ENCODE data around the gene OCIAD1.
A peak's percentile ranks its signal among the peaks of the same experiment; 100 is the strongest.
"Not testable (repeated sequence)": the region's sequence is repeated elsewhere in the genome, so short reads cannot be mapped to it uniquely, and the experiment has no call there.

Gene OCIAD1, protein sequence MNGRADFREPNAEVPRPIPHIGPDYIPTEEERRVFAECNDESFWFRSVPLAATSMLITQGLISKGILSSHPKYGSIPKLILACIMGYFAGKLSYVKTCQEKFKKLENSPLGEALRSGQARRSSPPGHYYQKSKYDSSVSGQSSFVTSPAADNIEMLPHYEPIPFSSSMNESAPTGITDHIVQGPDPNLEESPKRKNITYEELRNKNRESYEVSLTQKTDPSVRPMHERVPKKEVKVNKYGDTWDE

DNA sequence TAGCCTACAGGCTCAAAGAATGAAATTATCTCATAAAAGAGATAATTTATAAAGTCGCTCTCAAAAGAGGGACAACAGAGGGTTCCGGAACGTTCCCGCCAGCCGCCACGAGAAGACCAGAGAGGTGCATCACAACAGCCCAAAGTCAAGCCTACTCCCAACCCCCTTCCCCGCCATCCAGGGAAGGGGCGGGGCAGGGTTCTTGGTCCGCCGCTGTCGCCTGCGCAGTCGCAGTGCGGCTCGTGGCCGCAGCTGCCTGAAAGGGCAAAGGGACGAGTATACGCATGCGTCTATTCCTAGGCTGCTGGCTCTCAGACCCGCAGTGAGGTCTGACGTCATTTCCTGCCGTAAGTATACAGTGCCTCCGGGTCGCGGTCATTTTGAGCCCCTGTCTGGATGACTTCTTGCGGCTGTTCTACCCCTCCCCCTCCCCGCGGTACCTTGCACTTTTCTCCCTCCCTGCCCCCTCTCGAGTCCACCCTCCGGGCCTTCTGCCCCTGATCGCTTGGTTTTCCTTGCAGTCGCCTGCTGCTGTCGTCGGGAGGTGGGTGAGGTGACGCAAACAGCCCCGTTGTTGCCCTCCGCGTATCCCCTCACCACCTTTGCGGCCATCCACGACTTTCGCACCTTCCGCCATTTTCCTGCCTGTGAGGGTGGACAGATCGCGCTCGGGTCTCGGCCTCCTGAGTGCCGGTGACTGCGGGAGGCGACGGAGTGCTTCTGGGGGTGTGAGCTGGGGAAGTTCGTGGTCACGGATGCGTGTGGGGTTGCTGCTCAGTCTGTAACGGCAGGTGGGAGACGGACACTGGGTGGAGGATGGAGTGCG lies at the start of gene OCIAD1:
Gene OCIAD1, plus strand, starts transcription at position 383 of the 826 bp plus-strand sequence. CDS start 1,537 bp downstream, outside the sequence.
- DNase-seq: peak; percentile 95

DNA sequence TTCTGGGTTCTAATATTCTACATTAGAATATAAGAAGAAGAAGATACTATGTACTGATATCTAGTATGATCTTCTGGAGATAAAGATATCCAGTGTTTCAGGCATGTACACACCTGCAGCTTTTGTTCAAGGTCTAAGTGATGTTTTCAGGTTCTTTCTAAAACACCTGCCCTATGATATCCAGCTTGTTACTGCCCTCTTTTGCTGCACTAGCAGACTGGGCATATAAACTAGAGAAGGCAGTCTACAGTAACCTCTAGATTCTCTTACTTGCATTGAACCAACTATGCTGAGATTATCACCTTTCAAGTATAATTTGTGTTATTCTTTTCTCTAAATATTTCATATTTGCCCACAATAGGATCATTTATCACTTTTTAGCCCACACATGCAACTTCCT lies 48.9 kb upstream of the OCIAD1 start:
- DNase-seq: no peak

DNA sequence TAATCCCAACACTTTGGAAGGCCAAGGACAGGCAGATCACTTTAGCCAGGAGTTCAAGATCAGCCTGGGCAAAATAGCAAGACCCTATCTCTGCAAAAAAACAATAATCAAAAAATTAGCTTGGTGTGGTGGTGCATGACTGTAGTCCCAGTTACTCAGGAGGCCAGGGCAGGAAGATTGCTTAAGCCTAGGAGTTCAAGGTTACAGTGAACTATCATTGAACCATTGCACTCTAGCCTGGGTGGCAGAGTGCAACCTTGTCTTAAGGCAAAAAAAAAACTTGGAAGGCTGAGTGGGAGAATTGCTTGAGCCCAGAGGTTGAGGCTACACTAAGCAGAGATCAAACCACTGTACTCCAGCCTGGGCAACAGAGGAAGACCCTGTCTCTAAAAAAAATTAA lies 45.6 kb upstream of the OCIAD1 start:
- no peak for DNase-seq

DNA sequence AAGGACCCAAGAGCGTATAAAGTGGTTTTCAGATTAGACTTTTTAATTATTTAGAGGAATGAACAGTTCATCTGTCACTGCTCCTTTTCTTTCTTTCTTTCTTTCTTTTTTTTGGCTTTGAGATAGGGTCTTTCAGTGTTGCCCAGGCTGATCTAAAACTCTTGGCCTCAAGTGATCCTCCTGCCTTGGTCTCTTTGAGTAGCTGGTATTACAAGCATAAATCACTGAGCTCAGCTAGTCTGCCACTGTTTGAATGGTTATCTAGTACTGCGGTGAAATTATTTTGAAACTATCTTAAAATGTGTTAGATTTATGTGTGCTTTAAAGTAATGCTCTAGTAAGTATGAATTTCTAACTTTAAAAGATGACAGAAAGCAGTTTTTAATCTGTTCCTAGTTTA lies 44.3 kb upstream of the OCIAD1 start:
- DNase-seq: no peak

DNA sequence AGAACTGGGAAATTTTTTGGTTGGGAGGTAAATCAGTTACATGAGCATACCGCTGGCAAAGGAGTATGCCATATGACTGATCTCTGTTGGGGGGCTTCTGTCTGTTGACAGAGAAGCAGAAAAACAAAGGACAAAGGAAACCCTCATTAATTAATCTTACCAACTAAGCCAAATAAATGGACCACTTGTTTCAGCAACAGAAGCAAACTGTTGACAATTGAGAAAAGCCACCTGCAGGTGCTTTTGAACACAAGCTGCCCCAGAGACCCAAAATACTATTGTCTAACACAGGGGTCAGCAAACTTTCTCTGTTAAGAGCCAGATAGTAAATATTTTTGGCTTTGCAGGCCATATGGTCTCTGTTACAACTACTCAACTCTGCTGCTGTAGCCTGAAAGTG lies 43.8 kb upstream of the OCIAD1 start:
- no peak for DNase-seq

DNA sequence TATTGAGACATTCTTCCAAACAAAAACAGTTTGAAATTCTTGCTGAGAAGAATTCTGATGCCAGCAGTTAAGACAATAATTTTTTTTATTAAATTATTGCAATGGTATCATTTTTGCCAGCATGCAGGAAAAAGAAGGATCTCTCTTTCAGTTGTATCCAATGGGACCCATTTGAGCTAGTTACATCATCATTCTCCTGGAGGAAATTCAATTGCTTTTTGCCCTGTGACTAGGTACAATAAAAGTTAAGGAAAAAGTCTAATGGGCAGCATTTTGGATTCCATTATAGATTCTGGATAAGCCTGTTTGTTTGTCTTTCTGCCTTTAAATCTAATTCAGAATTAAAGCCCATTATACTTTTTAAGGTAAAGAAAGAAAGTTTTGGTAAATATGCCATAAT lies 40.3 kb upstream of the OCIAD1 start:
- DNase-seq: no peak

DNA sequence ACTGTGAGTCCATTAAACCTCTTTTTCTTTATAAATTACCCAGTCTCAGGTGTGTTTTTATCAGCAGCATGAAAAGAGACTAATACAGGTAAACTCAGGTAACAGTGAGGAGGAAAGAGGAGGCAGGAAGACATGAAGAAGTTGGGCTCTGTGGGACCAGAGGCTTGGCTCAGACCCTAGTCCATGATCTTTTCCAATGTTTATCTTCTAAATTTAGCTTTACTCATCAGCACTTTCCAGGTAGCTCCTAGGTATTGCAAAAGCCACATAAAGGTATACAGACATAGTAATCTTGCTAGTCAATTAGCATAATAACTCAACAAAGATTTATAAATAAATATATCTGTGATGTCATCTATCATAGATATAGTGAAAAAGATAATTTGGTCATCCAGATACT lies 39.6 kb upstream of the OCIAD1 start:
- no peak for DNase-seq

DNA sequence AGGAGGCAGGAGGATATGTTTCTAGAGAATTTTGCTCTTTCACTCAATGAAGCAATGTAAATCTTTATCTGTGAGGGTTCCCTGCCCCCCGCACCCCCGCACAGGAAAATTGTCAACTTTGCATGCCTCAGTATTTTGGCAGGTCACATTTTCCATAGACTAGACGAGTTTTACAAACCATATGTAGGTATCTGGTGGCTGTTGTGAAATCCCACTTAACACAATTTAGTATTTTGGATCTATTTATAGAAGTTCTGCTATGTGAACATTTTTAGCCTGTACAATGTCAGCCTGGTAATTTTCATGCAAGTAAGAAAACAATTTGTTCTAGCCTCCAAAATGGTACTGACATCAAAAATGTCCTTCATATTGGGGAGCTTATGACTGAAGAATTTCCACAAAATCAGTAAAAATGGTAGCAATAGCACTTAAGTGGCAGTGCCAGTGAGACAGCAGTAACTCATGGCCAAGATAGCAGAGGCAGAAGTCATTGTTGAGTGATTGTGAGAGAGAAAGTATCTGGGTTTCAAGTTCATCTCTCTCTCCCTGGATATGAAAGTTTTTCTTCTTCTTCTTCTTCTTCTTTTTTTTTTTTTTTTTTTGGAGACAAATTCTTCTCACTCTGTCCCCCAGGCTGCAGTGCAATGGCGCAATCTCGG lies 38.4 kb upstream of the OCIAD1 start:
- DNase-seq: no peak

DNA sequence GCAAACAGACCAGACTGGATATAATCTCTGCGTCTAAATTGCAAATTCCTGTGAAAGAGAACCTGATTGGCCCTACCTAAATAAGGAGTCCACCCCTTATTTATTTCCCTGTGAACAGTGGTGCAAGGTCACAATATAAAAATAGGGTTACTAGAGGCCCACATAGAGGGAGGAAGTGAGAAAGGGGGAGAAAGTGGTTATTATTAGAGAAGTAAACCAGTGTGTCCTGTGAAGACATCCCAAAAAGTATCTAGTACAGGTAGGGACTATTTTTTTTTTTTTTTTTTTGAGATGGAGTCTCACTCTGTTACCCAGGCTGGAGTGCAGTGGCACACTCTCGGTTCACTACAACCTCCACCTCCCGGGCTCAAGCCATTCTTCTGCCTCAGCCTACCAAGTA lies 35.8 kb upstream of the OCIAD1 start:
- no peak for DNase-seq

DNA sequence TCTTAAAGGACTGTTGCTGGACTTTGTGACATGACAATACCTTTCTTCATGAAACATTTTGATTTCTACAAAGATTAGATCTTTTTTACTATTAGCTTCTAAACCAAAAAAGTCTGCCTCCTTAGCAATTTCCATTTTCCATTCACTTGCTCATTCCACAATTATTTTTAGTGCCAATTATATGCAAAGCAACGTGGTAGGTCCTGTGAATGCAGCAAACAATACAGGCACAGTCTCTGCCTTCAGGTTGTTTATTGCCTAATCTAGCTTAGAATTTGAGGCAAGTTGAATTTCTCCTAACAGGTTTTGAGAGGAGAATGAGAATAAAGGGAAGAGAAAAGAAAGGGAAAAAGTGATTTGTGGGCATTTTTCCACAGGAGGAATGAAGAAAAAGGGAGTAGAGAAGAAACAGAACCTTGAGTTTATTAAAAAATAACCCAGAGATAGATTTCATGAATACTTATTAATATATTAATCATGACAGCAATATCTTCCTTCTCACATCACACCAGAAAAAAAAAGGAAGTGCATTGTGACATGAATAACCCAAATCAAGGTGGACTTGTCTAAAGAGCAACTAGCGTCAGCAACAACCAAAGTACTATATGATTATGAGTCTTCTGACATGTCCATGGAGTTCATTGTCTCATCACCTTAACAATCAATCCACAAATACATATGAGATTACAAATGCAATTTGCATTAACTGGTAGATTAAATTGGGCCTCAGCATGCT lies 34.5 kb upstream of the OCIAD1 start:
- DNase-seq: no peak

DNA sequence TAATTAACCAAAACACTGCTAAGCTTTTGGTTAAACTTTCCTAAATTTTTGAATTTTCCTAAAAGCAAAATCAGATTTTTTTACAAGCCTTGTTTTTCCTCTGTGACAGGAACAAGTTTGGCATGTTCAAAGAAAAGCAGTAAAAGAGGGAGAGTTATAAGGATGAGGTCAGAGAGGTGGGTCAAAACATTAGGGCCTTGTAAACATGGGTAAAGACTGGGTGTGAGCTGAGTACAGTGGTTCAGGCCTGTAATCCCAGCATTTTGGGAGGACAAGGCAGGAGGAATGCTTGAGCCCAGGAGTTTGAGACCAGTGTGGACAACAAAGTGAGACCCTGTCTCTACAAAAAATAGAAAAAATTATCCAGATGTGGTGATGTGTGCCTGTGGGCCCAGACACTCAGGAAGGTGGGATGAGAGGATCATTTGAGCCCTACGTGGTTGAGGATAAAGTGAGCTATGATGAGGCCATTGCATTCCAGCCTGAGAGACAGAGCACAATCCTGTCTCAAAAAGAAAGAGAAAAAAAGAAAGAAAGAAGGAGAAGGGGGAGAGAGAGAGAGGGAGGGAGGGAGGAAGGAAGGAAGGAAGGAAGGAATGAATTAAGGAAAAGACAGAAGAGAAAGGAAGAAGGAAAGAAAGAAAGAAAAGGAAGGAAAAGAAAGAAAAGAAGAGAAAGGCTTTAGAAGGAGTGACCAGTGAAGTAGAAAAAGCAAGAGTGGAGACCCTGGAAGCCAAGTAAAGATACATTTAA lies 33.8 kb upstream of the OCIAD1 start:
- no peak for DNase-seq

DNA sequence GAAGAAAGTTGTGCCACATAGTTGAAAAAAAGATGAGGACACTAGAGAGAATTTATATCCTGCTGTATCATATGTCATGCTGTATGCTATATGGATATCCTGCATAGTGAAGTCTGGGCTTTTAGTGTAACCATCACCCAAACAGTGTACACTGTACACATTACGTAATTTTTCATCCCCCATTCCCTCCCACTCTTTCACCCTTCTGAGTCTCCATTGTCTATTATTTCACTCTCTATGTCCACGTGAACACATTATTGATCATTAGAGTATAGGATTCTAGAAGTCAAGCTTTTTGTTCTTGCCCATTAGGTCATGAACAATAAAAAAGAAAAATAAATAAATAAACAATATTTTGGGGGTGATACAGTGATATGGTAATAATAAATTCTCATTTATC lies 32.8 kb upstream of the OCIAD1 start:
- DNase-seq: no peak

DNA sequence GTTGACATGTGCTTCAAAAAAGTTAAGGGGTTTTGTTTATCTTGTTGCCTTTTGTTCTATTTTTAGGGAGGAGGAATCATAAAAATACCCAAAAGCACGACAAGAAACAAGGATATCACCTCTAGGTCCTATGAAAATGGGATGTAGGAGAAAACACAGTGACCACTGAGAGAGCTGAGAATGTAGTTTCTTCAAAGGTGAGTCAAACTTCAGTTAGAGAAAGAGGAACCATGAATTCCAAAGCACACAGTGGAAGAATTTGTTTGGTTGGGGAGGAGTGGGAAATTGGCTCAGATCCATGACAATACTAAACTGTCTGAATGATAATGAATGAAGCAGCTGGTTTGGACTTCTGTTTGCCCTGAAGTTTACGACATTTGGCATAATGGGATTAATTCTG lies 31.7 kb upstream of the OCIAD1 start:
- DNase-seq: no peak

DNA sequence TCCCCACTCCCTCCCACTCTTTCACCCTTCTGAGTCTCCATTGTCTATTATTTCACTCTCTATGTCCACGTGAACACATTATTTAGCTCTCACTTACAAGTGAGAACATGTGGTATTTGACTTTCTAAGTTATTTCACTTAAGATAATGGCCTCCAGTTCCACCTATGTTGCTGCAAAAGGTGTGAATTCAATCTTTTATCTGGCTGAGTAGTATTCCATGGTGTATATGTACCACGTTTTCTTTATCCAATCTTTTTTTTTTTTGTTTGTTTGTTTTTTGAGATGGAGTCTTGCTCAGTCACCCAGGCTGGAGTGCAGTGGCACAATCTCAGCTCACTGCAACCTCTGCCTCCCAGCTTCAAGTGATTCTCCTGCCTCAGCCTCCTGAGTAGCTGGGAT lies 30.7 kb upstream of the OCIAD1 start:
- DNase-seq: not testable (repeated sequence)

DNA sequence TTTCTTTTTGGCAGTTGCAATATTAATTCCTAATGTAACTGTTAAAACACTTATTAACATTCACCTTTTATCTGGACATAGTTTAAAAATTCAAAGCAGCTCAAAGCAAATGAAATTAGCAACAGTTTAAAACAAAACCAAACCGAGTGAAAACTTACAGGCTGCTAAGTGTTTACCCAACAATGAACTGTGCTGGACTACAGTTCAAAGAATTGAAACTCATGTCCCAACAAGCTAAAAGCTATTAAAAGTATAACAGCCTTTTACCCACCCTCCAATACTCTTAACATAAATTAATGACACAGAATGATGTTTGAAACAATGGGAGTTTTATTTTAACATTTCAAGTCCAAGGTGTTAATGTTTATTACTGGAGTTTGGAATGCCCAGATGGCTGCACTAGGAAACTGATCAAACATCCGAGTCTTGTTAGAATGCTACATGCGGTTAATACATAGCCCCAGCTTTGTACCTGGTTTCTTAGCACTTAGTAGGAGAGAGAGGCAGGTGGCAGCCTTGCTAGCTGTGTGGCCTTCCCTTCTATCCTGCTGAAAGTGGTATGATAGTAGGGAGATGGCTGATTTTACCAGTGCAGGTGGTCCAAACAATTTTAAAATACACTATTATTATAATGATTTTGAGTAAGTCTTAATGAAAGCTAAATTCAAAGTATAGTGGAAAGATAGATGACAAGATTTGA lies 29.7 kb upstream of the OCIAD1 start:
- no peak for DNase-seq

DNA sequence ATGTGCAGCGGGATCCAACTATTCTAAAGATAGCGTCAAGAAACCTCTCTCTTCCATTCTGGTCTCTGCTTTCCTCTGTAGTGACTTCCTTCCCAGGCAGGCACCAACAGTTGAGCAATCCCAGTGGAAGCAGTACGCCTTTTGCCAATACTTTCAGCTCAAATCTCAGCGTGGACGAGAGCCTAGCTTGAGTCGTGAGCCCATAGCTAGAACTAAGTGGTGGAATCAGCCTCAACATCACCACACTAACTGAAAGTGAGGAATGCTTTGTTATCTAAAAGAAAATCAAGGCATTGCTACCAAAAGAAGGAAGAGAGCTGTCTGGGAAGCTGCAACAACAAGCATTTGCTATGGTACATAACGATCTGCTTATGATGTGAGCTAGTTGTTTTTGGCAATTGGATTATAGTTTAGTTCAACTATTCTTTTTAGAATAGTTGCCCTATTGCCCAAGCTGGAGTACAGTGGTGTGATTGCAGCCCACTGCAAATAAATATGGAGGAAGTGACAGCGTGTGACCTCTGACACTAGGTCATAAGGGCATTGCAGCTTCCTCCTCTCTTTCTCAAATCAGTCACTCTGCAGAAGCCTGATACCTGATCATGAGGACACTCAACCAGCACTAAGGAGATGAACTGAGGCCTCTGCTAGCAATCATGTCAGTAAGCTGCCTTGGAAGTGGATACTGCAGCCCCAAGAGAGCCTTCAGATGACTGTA lies 26.1 kb upstream of the OCIAD1 start:
- no peak for DNase-seq

DNA sequence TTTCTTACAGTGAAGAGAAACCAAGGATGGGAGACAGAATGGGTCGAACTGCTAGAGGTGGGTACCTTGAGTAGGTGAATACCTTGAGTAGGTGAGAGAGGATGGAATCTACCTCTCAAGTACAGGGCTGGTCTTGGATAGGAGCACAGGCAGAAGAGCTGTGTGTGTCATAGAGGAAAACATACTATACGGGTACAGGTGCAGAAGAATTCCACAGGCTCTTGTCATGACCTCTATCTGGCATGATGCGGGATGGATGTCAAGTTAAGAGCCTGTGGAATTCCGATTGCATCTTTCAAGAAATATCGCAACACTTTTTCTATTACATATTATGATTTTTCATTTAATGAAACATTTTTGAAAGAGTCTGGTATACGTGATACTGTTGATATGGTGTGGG lies 18.0 kb upstream of the OCIAD1 start:
- no peak for DNase-seq

DNA sequence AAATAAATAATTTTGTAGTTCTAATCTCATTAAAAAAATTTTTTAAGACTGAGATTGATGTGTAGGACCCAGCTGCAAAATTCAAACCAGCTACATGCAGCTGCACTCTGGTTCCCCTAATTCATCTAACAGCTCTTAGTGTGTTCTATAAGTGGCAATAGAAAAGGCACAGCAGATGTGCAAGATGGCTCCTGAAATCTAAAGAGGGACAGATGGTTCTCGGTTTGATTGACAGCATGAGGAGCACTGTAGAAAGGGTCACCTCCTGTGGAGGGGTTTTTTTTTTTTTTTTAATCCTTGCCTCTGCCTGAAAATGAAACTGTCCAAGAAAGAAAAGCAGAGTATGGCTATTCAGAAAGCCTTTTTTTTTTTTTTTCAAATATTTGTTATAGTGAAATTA lies 16.9 kb upstream of the OCIAD1 start:
- peak; percentile 94 for DNase-seq

DNA sequence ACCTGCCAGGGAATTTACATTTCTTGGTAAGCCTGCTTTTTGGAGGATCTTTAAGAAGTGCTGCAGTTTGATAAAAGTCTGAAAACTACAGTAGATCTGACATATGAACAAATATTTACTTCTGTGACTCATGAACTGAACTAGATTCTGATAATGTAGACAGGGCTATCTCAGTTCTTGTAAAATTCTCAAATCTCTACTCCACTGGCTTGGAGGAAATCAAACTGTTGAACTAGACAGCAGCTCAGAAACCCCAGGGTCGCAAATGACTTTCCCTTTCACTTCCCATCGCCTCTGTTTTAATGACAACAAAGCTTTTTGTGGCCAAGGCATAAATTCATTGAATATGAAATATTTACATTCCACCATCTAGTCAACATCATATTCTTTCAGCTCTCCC lies 15.4 kb upstream of the OCIAD1 start:
- no peak for DNase-seq

DNA sequence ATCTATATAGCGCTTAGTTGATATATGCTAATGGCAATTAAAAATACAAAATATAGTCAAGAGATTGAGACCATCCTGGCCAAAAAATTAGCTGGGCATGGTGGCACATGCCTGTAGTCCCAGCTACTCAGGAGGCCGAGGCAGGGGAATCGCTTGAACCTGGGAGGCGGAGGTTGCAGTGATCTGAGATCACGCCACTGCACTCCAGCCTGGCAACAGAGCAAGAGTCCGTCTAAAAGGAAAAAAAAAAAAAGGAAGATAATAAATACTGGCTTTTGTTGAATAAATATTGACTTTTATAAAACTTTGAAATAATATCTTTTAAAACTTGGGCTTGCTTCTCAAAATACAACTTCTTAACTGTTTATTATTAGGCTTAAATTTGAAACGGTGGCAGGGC lies 14.6 kb upstream of the OCIAD1 start:
- DNase-seq: not testable (repeated sequence)

DNA sequence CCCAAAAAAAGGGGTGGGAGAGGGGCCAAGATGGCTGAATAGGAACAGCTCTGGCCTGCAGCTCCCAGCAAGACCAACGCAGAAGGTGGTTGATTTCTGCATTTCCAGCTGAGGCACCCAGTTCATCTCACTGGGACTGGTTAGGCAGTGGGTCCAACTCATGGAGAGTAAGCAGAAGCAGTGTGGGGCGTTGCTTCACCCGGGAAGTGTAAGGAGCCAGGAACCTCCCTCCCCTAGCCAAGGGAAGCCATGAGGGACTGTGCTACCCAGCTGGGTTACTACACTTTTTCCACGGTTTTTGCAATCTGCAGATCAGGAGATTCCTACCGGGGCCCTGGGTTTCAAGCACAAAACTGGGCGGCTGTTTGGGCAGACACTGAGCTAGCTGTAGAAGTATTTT lies 13.9 kb upstream of the OCIAD1 start:
- no peak for DNase-seq
